Measurements from ENCODE around the gene ACKR2. TPM values are rescaled to one million over a fixed set of nuclear protein-coding genes. Genes with fewer than 3 reads are reported as not detected.
"Not testable (repeated sequence)": the region's sequence is repeated elsewhere in the genome, so short reads cannot be mapped to it uniquely, and the experiment has no call there.

ACKR2 gene
- polyA plus RNA-seq, 3 donors, result 0.31 to 2.6 (median 1.7) TPM

GRCh38 chr3:42799376-42799775 is 9.9 kb upstream of the ACKR2 start:
- 61 to 82% (median 81%) methylated on average over 7 of the region's 7 CpGs for WGBS, 3 donors
- no peak overlapping the region for H3K27ac ChIP-seq (ENCODE audit: low read depth, low read length)

GRCh38 chr3:42800251-42800650 is 9.0 kb upstream of the ACKR2 start:
- no peak overlapping the region for H3K27ac ChIP-seq (ENCODE audit: low read depth, low read length)
- 83 to 92% (median 86%) methylated on average over 2 of the region's 2 CpGs for WGBS, 3 donors

- no peak overlapping the region for H3K27ac ChIP-seq (ENCODE audit: low read depth, low read length)
- 35 to 91% (median 78%) methylated on average over 3 of the region's 3 CpGs for WGBS, 3 donors
Observed at GRCh38 chr3:42801048-42801620, 8.1 kb upstream of the ACKR2 start.

GRCh38 chr3:42801784-42802183 is 7.5 kb upstream of the ACKR2 start:
- WGBS, 3 donors, result 85 to 93% (median 92%) methylated on average over 4 of the region's 4 CpGs
- no peak overlapping the region for H3K27ac ChIP-seq (ENCODE audit: low read depth, low read length)

GRCh38 chr3:42802876-42803413 is 6.3 kb upstream of the ACKR2 start:
- 28 to 67% (median 65%) methylated on average over 11 of the region's 11 CpGs for WGBS, 3 donors
- H3K27ac ChIP-seq (ENCODE audit: low read depth, low read length), result no peak overlapping the region

GRCh38 chr3:42803414-42804105 is 5.7 kb upstream of the ACKR2 start:
- WGBS, 3 donors, result 1 to 2% (median 2%) methylated on average over 26 to 33 of the region's 33 CpGs
- H3K27ac ChIP-seq (ENCODE audit: low read depth, low read length), result peak overlapping the region; percentile 88

GRCh38 chr3:42804106-42804830 is 5.0 kb upstream of the ACKR2 start, which contains the start of gene HIGD1A:
Gene HIGD1A, minus strand, starts transcription at chr3:42804490. Its CDS starts 10,237 bp downstream, at chr3:42794253.
- H3K27ac ChIP-seq (ENCODE audit: low read depth, low read length), result peak within 1 kb of the TSS; percentile 88
- 0 to 1% (median 1%) methylated on average over 60 to 63 of the region's 63 CpGs for WGBS, 3 donors

GRCh38 chr3:42804831-42805132 is 4.5 kb upstream of the ACKR2 start:
- whole genome bisulfite sequencing, 3 donors, result 1 to 2% (median 1%) methylated on average over 13 of the region's 13 CpGs

GRCh38 chr3:42805141-42805821 is 4.0 kb upstream of the ACKR2 start:
- WGBS, 3 donors, result 19 to 38% (median 33%) methylated on average over 23 of the region's 23 CpGs
- H3K27ac ChIP-seq (ENCODE audit: low read depth, low read length), result no peak overlapping the region

More at GRCh38 chr3:42804831-42805132, 4.5 kb upstream of the ACKR2 start:
- H3K27ac ChIP-seq (ENCODE audit: low read depth, low read length), result no peak overlapping the region

GRCh38 chr3:42807929-42808328 is 1.3 kb upstream of the ACKR2 start:
- WGBS, 3 donors, result 79 to 98% (median 94%) methylated on average over 4 of the region's 4 CpGs
- no peak overlapping the region for H3K27ac ChIP-seq (ENCODE audit: low read depth, low read length)

GRCh38 chr3:42810706-42811105 is 1.5 kb downstream of the ACKR2 start:
- H3K27ac ChIP-seq (ENCODE audit: low read depth, low read length), result not testable (repeated sequence)
- 65 to 87% (median 82%) methylated on average over 10 of the region's 10 CpGs for WGBS, 3 donors

- 22 to 48% (median 41%) methylated on average over 15 of the region's 15 CpGs for WGBS, 3 donors
- H3K27ac ChIP-seq (ENCODE audit: low read depth, low read length), result not testable (repeated sequence)
Observed at GRCh38 chr3:42811118-42811883, 2.1 kb downstream of the ACKR2 start.

- no peak overlapping the region for H3K27ac ChIP-seq (ENCODE audit: low read depth, low read length)
- 72 to 87% (median 73%) methylated on average over 5 of the region's 5 CpGs for WGBS, 3 donors
Observed at GRCh38 chr3:42814246-42814645, 5.0 kb downstream of the ACKR2 start.

GRCh38 chr3:42814914-42815507 is 5.8 kb downstream of the ACKR2 start:
- WGBS, 3 donors, result 38 to 57% (median 48%) methylated on average over 2 of the region's 2 CpGs
- no peak overlapping the region for H3K27ac ChIP-seq (ENCODE audit: low read depth, low read length)

GRCh38 chr3:42815826-42816225 is 6.6 kb downstream of the ACKR2 start:
- 59 to 75% (median 64%) methylated on average over 2 of the region's 2 CpGs for WGBS, 3 donors
- H3K27ac ChIP-seq (ENCODE audit: low read depth, low read length), result no peak overlapping the region

- no peak overlapping the region for H3K27ac ChIP-seq (ENCODE audit: low read depth, low read length)
- WGBS, 3 donors, result 21 to 51% (median 49%) methylated on average over 2 of the region's 2 CpGs
Observed at GRCh38 chr3:42819351-42819965, 10.2 kb downstream of the ACKR2 start.

- H3K27ac ChIP-seq (ENCODE audit: low read depth, low read length), result no peak overlapping the region
- WGBS, 3 donors, result 57 to 96% (median 91%) methylated on average over 6 of the region's 6 CpGs
Observed at GRCh38 chr3:42820746-42821051, 11.5 kb downstream of the ACKR2 start.

All from adipose tissue (tissue), 3 donors.